ENCODE measurements around the gene GLB1L3. TPM values are rescaled to one million over a fixed set of nuclear protein-coding genes. Genes with fewer than 3 reads are reported as not detected.
A peak's percentile ranks its signal among the peaks of the same experiment; 100 is the strongest.

Gene GLB1L3
- total and polyA plus RNA-seq, 2 experiments from 2014 or later, result 0.17 TPM; not detected in 1

DNA sequence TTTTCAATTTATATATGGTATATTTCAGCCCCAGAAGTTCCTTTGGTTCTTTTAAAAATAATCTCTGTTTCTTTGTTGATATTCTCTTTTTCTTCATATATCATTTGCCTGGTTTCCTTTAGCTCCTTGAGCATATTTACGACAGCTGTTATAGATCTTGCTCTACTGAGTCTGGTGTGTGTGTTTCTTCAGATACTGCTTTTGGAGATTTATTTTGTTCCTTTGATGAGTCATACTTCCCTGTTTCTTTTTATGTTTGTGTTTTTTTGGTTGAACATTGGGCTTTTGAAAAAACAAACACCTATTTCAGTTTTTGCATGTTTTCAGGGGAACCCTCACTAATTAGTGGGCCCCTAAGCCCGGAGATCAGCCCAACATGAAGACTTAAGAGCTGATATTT, 79.0 kb downstream of the GLB1L3 start:
- H3K4me2 ChIP-seq, result peak overlapping the region; percentile 30
- H3K27ac ChIP-seq, result peak overlapping the region; percentile 11
- no peaks in the 10 kb centered on the region for H3K27me3 ChIP-seq
- H3K36me3 ChIP-seq (replicated peaks; ENCODE audit: insufficient read depth, low read depth), result no peaks in the 10 kb centered on the region
- no peaks in the 10 kb centered on the region for H3K79me2 ChIP-seq
- no peak overlapping the region for H2AFZ ChIP-seq
- H4K20me1 ChIP-seq (ENCODE audit: insufficient read depth, poor library complexity, severe bottlenecking), result no peaks in the 10 kb centered on the region
- TF ChIP-seq, protein P1, sequence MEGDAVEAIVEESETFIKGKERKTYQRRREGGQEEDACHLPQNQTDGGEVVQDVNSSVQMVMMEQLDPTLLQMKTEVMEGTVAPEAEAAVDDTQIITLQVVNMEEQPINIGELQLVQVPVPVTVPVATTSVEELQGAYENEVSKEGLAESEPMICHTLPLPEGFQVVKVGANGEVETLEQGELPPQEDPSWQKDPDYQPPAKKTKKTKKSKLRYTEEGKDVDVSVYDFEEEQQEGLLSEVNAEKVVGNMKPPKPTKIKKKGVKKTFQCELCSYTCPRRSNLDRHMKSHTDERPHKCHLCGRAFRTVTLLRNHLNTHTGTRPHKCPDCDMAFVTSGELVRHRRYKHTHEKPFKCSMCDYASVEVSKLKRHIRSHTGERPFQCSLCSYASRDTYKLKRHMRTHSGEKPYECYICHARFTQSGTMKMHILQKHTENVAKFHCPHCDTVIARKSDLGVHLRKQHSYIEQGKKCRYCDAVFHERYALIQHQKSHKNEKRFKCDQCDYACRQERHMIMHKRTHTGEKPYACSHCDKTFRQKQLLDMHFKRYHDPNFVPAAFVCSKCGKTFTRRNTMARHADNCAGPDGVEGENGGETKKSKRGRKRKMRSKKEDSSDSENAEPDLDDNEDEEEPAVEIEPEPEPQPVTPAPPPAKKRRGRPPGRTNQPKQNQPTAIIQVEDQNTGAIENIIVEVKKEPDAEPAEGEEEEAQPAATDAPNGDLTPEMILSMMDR (IDR thresholded peaks at IDR 0.05; ENCODE audit: poor library complexity), result no peak
- TF ChIP-seq EZH2 (IDR thresholded peaks at IDR 0.05; ENCODE audit: borderline replicate concordance) (no peak), EZH2phosphoT487 (IDR thresholded peaks at IDR 0.05; ENCODE audit: low read depth, severe bottlenecking, unreplicated experiment) (no peak)
- no peaks in the 10 kb centered on the region for H3K4me1 ChIP-seq (ENCODE audit: insufficient read depth)
- 77% methylated on average over 2 of the region's 2 CpGs for WGBS (ENCODE audit: low lambda C conversion rate, missing lambda C conversion rate)
- no peaks in the 10 kb centered on the region for H3K9me3 ChIP-seq (ENCODE audit: low read depth)
- H3K4me3 ChIP-seq, result no peak overlapping the region
- DNase-seq (ENCODE audit: low spot score), result no peak
- no peaks in the 10 kb centered on the region for H3K9me2 ChIP-seq (replicated peaks; ENCODE audit: insufficient read depth)

DNA sequence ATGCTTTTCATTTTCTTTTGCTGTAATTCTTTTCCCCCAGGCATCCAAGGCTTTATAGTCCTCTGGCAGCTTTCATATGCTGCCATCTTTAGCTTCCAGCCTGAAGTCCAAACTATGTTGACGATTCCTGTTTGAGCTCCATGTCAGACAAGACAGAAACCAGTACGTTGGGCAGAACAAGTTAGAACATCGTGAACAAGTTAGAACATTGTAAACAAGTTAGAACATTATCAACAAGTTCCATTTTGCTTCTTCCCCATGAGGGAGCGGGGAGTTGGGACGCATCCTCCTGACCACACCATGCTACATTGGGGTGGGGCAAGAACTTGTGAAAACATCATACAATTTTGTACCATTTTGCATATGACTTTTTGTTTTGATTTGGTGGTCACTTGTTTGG, 79.5 kb downstream of the GLB1L3 start:
- Histone ChIP-seq H3K36me3 (replicated peaks; ENCODE audit: insufficient read depth, low read depth) (no peaks in the 10 kb centered on the region), H3K4me2 (peak overlapping the region; percentile 30), H3K27me3 (no peaks in the 10 kb centered on the region), H2AFZ (no peak overlapping the region), H3K27ac (peak overlapping the region; percentile 11), H3K9me2 (replicated peaks; ENCODE audit: insufficient read depth) (no peaks in the 10 kb centered on the region), H3K9me3 (ENCODE audit: low read depth) (no peaks in the 10 kb centered on the region), H3K4me3 (no peak overlapping the region), H3K4me1 (ENCODE audit: insufficient read depth) (no peaks in the 10 kb centered on the region), H3K79me2 (no peaks in the 10 kb centered on the region), H4K20me1 (ENCODE audit: insufficient read depth, poor library complexity, severe bottlenecking) (no peaks in the 10 kb centered on the region)
- no peak for DNase-seq (ENCODE audit: low spot score)
- TF ChIP-seq EZH2 (IDR thresholded peaks at IDR 0.05; ENCODE audit: borderline replicate concordance), result no peak
- TF ChIP-seq EZH2phosphoT487 (IDR thresholded peaks at IDR 0.05; ENCODE audit: low read depth, severe bottlenecking, unreplicated experiment), result no peak
- TF ChIP-seq, protein P1 (IDR thresholded peaks at IDR 0.05; ENCODE audit: poor library complexity), result no peak
- 87% methylated on average over 5 of the region's 5 CpGs for WGBS (ENCODE audit: low lambda C conversion rate, missing lambda C conversion rate)

DNA sequence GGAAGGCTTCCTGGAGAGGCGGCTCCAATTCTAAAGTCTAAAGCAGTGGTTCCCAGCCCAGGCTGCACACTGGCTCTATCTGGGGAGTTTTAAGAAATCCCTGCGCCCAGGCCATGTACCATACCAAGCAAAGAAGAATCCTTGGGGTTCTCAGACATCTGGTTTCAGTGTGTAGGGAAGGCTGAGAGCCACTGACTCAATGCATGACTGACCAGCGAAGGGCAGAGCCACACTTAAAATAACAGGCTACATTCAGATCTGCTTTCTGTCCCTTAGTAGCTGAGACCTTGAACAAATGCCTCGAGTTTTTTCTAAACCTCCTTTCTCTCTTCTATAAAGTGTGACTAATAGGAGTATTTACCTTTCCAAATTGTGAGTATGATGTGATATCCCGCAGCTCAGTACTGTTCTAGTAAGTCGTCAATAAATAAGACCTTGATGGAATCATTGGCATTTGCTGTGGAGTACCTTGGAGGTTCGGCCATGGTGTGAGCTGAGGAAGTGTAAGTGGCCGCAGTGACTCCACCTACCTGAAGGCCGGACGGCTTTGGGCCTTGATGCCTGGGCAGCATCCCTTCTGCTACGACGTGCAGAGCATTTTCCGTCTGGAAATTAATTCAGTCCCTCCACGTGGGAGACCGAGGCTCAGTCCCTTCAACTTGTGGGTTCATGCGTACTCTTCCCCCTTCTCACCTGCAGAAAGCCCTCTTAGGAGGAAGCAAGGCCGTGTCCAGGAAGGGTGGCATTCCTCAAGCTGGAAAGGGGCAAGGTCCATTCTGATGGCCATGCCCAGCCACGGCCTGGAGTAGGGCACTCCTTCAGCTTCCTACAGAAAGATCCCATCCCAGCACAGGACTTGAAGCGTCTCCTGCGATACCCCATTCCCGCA, 80.7 kb downstream of the GLB1L3 start:
- Histone ChIP-seq H3K79me2 (no peaks in the 10 kb centered on the region), H3K27me3 (no peaks in the 10 kb centered on the region), H3K9me3 (ENCODE audit: low read depth) (no peaks in the 10 kb centered on the region), H3K9me2 (replicated peaks; ENCODE audit: insufficient read depth) (no peaks in the 10 kb centered on the region), H2AFZ (no peak overlapping the region), H3K4me3 (no peak overlapping the region), H3K4me2 (no peak overlapping the region), H4K20me1 (ENCODE audit: insufficient read depth, poor library complexity, severe bottlenecking) (no peaks in the 10 kb centered on the region), H3K4me1 (ENCODE audit: insufficient read depth) (no peaks in the 10 kb centered on the region), H3K27ac (no peak overlapping the region), H3K36me3 (replicated peaks; ENCODE audit: insufficient read depth, low read depth) (no peaks in the 10 kb centered on the region)
- 92% methylated on average over 21 of the region's 21 CpGs for WGBS (ENCODE audit: low lambda C conversion rate, missing lambda C conversion rate)
- no peak for TF ChIP-seq EZH2 (IDR thresholded peaks at IDR 0.05; ENCODE audit: borderline replicate concordance)
- TF ChIP-seq, protein P1 (IDR thresholded peaks at IDR 0.05; ENCODE audit: poor library complexity), result no peak
- TF ChIP-seq EZH2phosphoT487 (IDR thresholded peaks at IDR 0.05; ENCODE audit: low read depth, severe bottlenecking, unreplicated experiment), result no peak
- DNase-seq (ENCODE audit: low spot score), result no peak

All from hepatocyte (in vitro differentiated cells).